Renal cortical epithelial cell (primary cell): ENCODE results near the gene ACAP3. TPM values are rescaled to one million over a fixed set of nuclear protein-coding genes. Genes with fewer than 3 reads are reported as not detected.

Experiments
- DNase-seq: peaks from one replicate; pipeline ENCODE4 v3.0.0-alpha.2; 2011; ENCODE audit warnings: low read depth
- total RNA-seq: library from RNA; depleted of rRNA; stranded (reverse); fragments of >200 nt; gene quantifications from 2 replicates; pipeline ENCODE4 v1.2.3, GENCODE V29; 2014

ACAP3 gene
- total RNA-seq, 1 donor from 2014 or later, result 34.6 TPM

- DNase-seq, result no peak
These were observed 61.7 kb downstream of the ACAP3 start for GRCh38 chr1:1245817-1246576.

GRCh38 chr1:1245178-1245816 lies 62.4 kb downstream of the ACAP3 start:
- DNase-seq, result no peak

GRCh38 chr1:1244192-1244811 lies 63.4 kb downstream of the ACAP3 start:
- peak; percentile 5 for DNase-seq

DNA sequence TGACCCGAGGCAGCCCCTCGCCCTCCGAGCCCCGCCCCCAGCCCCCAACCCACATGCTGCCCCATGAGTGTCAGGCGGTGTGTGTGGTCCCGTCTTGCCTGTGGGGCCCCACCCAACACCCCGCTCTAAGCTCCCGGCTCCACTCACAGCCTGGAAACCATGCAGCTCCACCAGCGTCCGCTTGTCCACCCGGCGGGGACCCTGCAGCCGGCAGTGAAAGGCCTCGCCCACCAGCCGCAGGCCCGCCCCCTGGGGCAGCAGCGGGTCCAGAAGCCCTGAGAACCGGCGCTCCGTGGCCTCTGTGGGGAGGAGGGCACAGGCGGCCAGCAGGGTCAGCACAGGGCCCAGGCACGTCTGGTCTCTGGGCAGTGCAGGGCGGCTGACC lies 63.9 kb downstream of the ACAP3 start:
- no peak for DNase-seq

DNA sequence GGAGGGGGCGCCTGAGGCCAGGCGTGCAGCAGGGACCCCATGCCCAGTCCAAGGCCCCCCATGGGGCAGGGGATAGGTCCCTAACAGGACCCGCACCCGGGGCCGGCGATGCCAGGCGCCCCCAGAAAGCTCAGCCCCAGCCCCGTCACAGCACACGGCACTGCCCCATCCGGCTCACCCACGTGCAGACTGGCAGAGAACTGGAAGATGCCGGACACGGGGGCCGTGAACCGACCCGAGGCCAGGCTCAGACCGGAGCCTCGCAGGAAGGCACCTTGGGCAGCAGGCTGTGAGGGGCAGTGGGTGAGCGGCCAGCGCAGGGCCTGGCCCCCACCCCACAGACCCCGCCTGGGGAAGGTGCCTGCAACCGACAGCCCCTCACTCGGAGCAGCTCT lies 64.5 kb downstream of the ACAP3 start:
- DNase-seq, result no peak

GRCh38 chr1:1242461-1243265 lies 65.1 kb downstream of the ACAP3 start:
- no peak for DNase-seq

Other genes starting within 250 kb of the ACAP3 start
- gene RNF223, start 233.6 kb downstream of the ACAP3 start, total RNA-seq, result 1.0 TPM in 1 of 2 replicates, not detected in the other
- 8.7 and 9.8 TPM in 2 replicates for gene C1orf159, start 191.8 kb downstream of the ACAP3 start, total RNA-seq
- 0.15 TPM in 1 of 2 replicates, not detected in the other for gene TTLL10, start 134.1 kb downstream of the ACAP3 start, total RNA-seq
- gene TNFRSF18, start 101.3 kb downstream of the ACAP3 start, total RNA-seq, result 0.50 TPM in 1 of 2 replicates, not detected in the other
- gene TNFRSF4, start 93.8 kb downstream of the ACAP3 start, total RNA-seq, result not detected in 2 replicates
- gene SDF4, start 75.9 kb downstream of the ACAP3 start, total RNA-seq, result 76.6 and 207 TPM in 2 replicates
- 33.9 and 48.8 TPM in 2 replicates for gene B3GALT6, start 75.7 kb downstream of the ACAP3 start, total RNA-seq
- 0.40 TPM in 1 of 2 replicates, not detected in the other for gene C1QTNF12, start 61.2 kb downstream of the ACAP3 start, total RNA-seq
- gene UBE2J2, start 34.1 kb downstream of the ACAP3 start, total RNA-seq, result 48.6 and 50.2 TPM in 2 replicates
- gene SCNN1D, start 27.5 kb downstream of the ACAP3 start, total RNA-seq, result 0.52 and 1.9 TPM in 2 replicates
- gene PUSL1, start 667 bp upstream of the ACAP3 start, total RNA-seq, result 14.2 and 24.0 TPM in 2 replicates
- 35.8 and 57.5 TPM in 2 replicates for gene INTS11, start 16.7 kb upstream of the ACAP3 start, total RNA-seq
- 13.0 and 20.4 TPM in 2 replicates for gene CPTP, start 16.9 kb upstream of the ACAP3 start, total RNA-seq
- 0.15 and 0.17 TPM in 2 replicates for gene TAS1R3, start 23.4 kb upstream of the ACAP3 start, total RNA-seq
- 70.8 and 91.0 TPM in 2 replicates for gene DVL1, start 41.5 kb upstream of the ACAP3 start, total RNA-seq
- 24.7 and 35.6 TPM in 2 replicates for gene MXRA8, start 50.6 kb upstream of the ACAP3 start, total RNA-seq
- gene AURKAIP1, start 67.3 kb upstream of the ACAP3 start, total RNA-seq, result 75.6 and 155 TPM in 2 replicates
- gene CCNL2, start 91.4 kb upstream of the ACAP3 start, total RNA-seq, result 71.0 and 155 TPM in 2 replicates
- gene MRPL20, start 99.4 kb upstream of the ACAP3 start, total RNA-seq, result 72.1 and 79.5 TPM in 2 replicates
- gene ANKRD65, start 113.3 kb upstream of the ACAP3 start, total RNA-seq, result 0.10 and 0.17 TPM in 2 replicates
- gene VWA1, start 127.8 kb upstream of the ACAP3 start, total RNA-seq, result 14.4 and 19.1 TPM in 2 replicates
- gene ATAD3C, start 141.8 kb upstream of the ACAP3 start, total RNA-seq, result under 0.01 and 5.2 TPM in 2 replicates
- gene ATAD3B, start 163.8 kb upstream of the ACAP3 start, total RNA-seq, result 12.2 and 18.6 TPM in 2 replicates
- 27.0 and 42.0 TPM in 2 replicates for gene ATAD3A, start 204.2 kb upstream of the ACAP3 start, total RNA-seq
- 0.35 and 1.1 TPM in 2 replicates for gene TMEM240, start 232.7 kb upstream of the ACAP3 start, total RNA-seq